ENCODE data around the gene AGPAT1. TPM values are rescaled to one million over a fixed set of nuclear protein-coding genes. Genes with fewer than 3 reads are reported as not detected.

Gene AGPAT1
- total and polyA plus RNA-seq, 2 of the 13 experiments (the other 11 are each of a cell fraction or from before 2014, with no cell fraction given): 51.3 to 139 TPM

- TF ChIP-seq PAXIP1 (CRISPR knock-in tag; conservative IDR thresholded peaks at IDR 0.05) (no peak), RBFOX2 (IDR thresholded peaks at IDR 0.05; ENCODE audit: low read depth, low read length) (peak; percentile 71), ZNF598 (CRISPR knock-in tag; IDR thresholded peaks at IDR 0.05; ENCODE audit: borderline replicate concordance) (peak; percentile 84; the same call in 1 of the 2 replicates), MEF2D (CRISPR knock-in tag; IDR thresholded peaks at IDR 0.05) (peak; percentile 87), ZNF589 (CRISPR knock-in tag; conservative IDR thresholded peaks at IDR 0.05) (peak; percentile 63; the same call in 1 of the 2 replicates), ZNF256 (CRISPR knock-in tag; conservative IDR thresholded peaks at IDR 0.05) (no peak), ZSCAN31 (CRISPR knock-in tag; IDR thresholded peaks at IDR 0.05; ENCODE audit: low read depth) (peak; percentile 47; the same call in 1 of the 2 replicates), MTERF4 (CRISPR knock-in tag; IDR thresholded peaks at IDR 0.05) (peak; percentile 93; the same call in 1 of the 2 replicates), ZBTB20 (CRISPR knock-in tag; IDR thresholded peaks at IDR 0.05; ENCODE audit: borderline replicate concordance, low read depth) (peak; percentile 60; the same call in 1 of the 2 replicates), ZNF350 (CRISPR knock-in tag; IDR thresholded peaks at IDR 0.05; ENCODE audit: borderline replicate concordance, low read depth) (peak; percentile 71; the same call in 1 of the 2 replicates), ZC3H13 (CRISPR knock-in tag; IDR thresholded peaks at IDR 0.05) (peak; percentile 94), SMAD9 (CRISPR knock-in tag; IDR thresholded peaks at IDR 0.05) (0 out of 2 replicates have a peak, but pooled peaks have one; percentile 6), ZNF547 (CRISPR knock-in tag; IDR thresholded peaks at IDR 0.05) (peak; percentile 66; the same call in 1 of the 2 replicates), ZFP36L2 (CRISPR knock-in tag; IDR thresholded peaks at IDR 0.05) (0 out of 2 replicates have a peak, but pooled peaks have one; percentile 36), PRMT3 (CRISPR knock-in tag; IDR thresholded peaks at IDR 0.05; ENCODE audit: borderline replicate concordance, low read depth) (peak; percentile 27; the same call in 1 of the 2 replicates), MTA1 (CRISPR knock-in tag; IDR thresholded peaks at IDR 0.05; ENCODE audit: borderline replicate concordance) (peak; percentile 83; the same call in 1 of the 2 replicates), U2AF1 (optimal IDR thresholded peaks at IDR 0.05; ENCODE audit: low read depth, low read length) (peak; percentile 52), ARNT2 (CRISPR knock-in tag; IDR thresholded peaks at IDR 0.05; ENCODE audit: low read depth) (peak; percentile 56; the same call in 1 of the 2 replicates), CCDC6 (CRISPR knock-in tag; IDR thresholded peaks at IDR 0.05) (peak; percentile 85; the same call in 1 of the 2 replicates), MTF2 (CRISPR knock-in tag; IDR thresholded peaks at IDR 0.05; ENCODE audit: borderline replicate concordance) (0 out of 2 replicates have a peak, but pooled peaks have one; percentile 65), SMAD3 (CRISPR knock-in tag; IDR thresholded peaks at IDR 0.05) (peak; percentile 20; the same call in 1 of the 2 replicates), SMYD3 (CRISPR knock-in tag; IDR thresholded peaks at IDR 0.05) (peak; percentile 86), TARDBP (CRISPR knock-in tag; IDR thresholded peaks at IDR 0.05) (peak; percentile 14; the same call in 1 of the 2 replicates)
- TF ChIP-seq, protein P1, sequence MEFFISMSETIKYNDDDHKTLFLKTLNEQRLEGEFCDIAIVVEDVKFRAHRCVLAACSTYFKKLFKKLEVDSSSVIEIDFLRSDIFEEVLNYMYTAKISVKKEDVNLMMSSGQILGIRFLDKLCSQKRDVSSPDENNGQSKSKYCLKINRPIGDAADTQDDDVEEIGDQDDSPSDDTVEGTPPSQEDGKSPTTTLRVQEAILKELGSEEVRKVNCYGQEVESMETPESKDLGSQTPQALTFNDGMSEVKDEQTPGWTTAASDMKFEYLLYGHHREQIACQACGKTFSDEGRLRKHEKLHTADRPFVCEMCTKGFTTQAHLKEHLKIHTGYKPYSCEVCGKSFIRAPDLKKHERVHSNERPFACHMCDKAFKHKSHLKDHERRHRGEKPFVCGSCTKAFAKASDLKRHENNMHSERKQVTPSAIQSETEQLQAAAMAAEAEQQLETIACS (CRISPR knock-in tag; IDR thresholded peaks at IDR 0.05): 0 out of 2 replicates have a peak, but pooled peaks have one; percentile 1
Observed at GRCh38 chr6:32154514-32155161, 21.2 kb downstream of the AGPAT1 start (continued).
